H1 (cell line): ENCODE results near the gene SHPK. TPM values are rescaled to one million over a fixed set of nuclear protein-coding genes. Genes with fewer than 3 reads are reported as not detected.

Experiments
- CTCF ChIA-PET: fragments of 300-600 bp; sonication (Branson Sonifier 250); formaldehyde crosslinking; loops from one replicate; lab custom pipeline; 2021; ENCODE audit not compliant: partially characterized antibody; lab: Charles Lee
- POLR2A ChIA-PET: fragments of 300-600 bp; sonication (Branson Sonifier 250); formaldehyde crosslinking; loops from one replicate; lab custom pipeline; 2021; ENCODE audit warnings: inconsistent platforms; ENCODE audit not compliant: partially characterized antibody; lab: Charles Lee
- DNase-seq, 2 experiments: peaks; one replicate each; pipeline versions ENCODE4 v3.0.0 to v3.0.0-alpha.2; 2010 to 2022; ENCODE audit warnings: low spot score in 2 of 2, low read depth in 1 of 2, mixed read lengths in 1 of 2
- FAIRE-seq: peaks from 2 replicates; lab custom pipeline; 2011; peaks lifted over from hg19 to GRCh38; lab: Jason Lieb, UNC
- H2AFZ ChIP-seq: 2 replicates; pipeline ENCODE4 v1.8.1; 2012; ENCODE audit warnings: low read length, inconsistent platforms
- H2AK5ac ChIP-seq: 2 replicates; pipeline ENCODE4 v1.6.1; 2013; ENCODE audit warnings: low read depth, low read length
- H2BK120ac ChIP-seq: replicated peaks from 2 replicates; pipeline ENCODE3; 2013; ENCODE audit warnings: low read depth, low read length, inconsistent platforms
- H2BK12ac ChIP-seq: 2 replicates; pipeline ENCODE4 v1.6.1; 2013; ENCODE audit warnings: low read depth, low read length
- H2BK15ac ChIP-seq: 2 replicates; pipeline ENCODE4 v1.6.1; 2013; ENCODE audit warnings: low read length
- H2BK20ac ChIP-seq: 2 replicates; pipeline ENCODE4 v1.6.1; 2013; ENCODE audit warnings: low read length
- H2BK5ac ChIP-seq: 2 replicates; pipeline ENCODE4 v1.6.1; 2013; ENCODE audit warnings: low read depth, low read length
- H3K14ac ChIP-seq: 2 replicates; pipeline ENCODE4 v1.6.1; 2013; ENCODE audit warnings: inconsistent platforms; ENCODE audit not compliant: insufficient read length
- H3K18ac ChIP-seq: 2 replicates; pipeline ENCODE4 v1.6.1; 2013; ENCODE audit warnings: low read length; ENCODE audit errors: extremely low read depth
- H3K23ac ChIP-seq: 2 replicates; pipeline ENCODE4 v1.6.1; 2013; ENCODE audit warnings: inconsistent platforms; ENCODE audit not compliant: insufficient read length
- H3K23me2 ChIP-seq: 2 replicates; pipeline ENCODE4 v1.6.1; 2013; ENCODE audit warnings: low read depth, low read length
- H3K27ac ChIP-seq: 2 replicates; pipeline ENCODE4 v1.6.1; 2011; ENCODE audit warnings: low read depth, low read length, inconsistent platforms
- H3K27me3 ChIP-seq, 4 experiments: replicated peaks in 1 of 4; 1 replicate in 1 of 4; 2 replicates in 3 of 4; pipeline versions ENCODE4 v1.6.1 to v1.8.1; 2011 to 2013; ENCODE audit warnings: low read length in 3 of 4, mild to moderate bottlenecking in 3 of 4, inconsistent platforms in 2 of 4, mixed read lengths in 2 of 4, moderate library complexity in 1 of 4; ENCODE audit not compliant: control insufficient read depth in 3 of 4, insufficient read depth in 3 of 4; ENCODE audit errors: extremely low read depth in 1 of 4
- H3K36me3 ChIP-seq, 4 experiments: 2 replicates each; pipeline versions ENCODE4 v1.6.1 to v1.8.1; 2011 to 2013; ENCODE audit warnings: mild to moderate bottlenecking in 4 of 4, low read length in 3 of 4, moderate library complexity in 2 of 4, control low read depth in 1 of 4, inconsistent platforms in 1 of 4; ENCODE audit not compliant: insufficient read depth in 4 of 4, control insufficient read depth in 2 of 4
- H3K4ac ChIP-seq: replicated peaks from 2 replicates; pipeline ENCODE3; 2013; ENCODE audit warnings: low read length, low read depth, mixed read lengths, inconsistent platforms; ENCODE audit not compliant: insufficient read length
- H3K4me1 ChIP-seq, 4 experiments: replicated peaks in 1 of 4; 1 replicate in 1 of 4; 2 replicates in 3 of 4; pipeline versions ENCODE4 v1.6.1 to v1.8.1; 2011 to 2013; ENCODE audit warnings: low read length in 3 of 4, inconsistent platforms in 2 of 4, mixed read lengths in 1 of 4; ENCODE audit not compliant: insufficient read depth in 4 of 4, control insufficient read depth in 3 of 4
- H3K4me2 ChIP-seq, 2 experiments: 2 replicates each; pipeline versions ENCODE4 v1.6.1 to v1.8.1; 2011 to 2013; ENCODE audit warnings: low read depth in 2 of 2, low read length in 2 of 2, control low read depth in 1 of 2, inconsistent platforms in 1 of 2, mild to moderate bottlenecking in 1 of 2; ENCODE audit not compliant: insufficient read depth in 1 of 2
- H3K4me3 ChIP-seq, 4 experiments: fragments of 200-600, 300-600 bp in 1 of 4; sonication (generic), shearing (Covaris generic), sonication (Bioruptor Twin) in 1 of 4; 2 replicates each; pipeline versions ENCODE4 v1.5.1 to v1.8.1; 2011 to 2016; ENCODE audit warnings: low read length in 4 of 4, low read depth in 3 of 4, control low read depth in 2 of 4, inconsistent platforms in 2 of 4, mild to moderate bottlenecking in 2 of 4, mixed read lengths in 1 of 4, moderate library complexity in 1 of 4; ENCODE audit not compliant: insufficient read depth in 2 of 4; ENCODE audit errors: extremely low read depth in 1 of 4
- H3K56ac ChIP-seq: replicated peaks from 2 replicates; pipeline ENCODE3; 2013; ENCODE audit warnings: low read depth, mild to moderate bottlenecking, mixed read lengths, low read length, inconsistent platforms; ENCODE audit not compliant: insufficient read length
- H3K79me1 ChIP-seq: 2 replicates; pipeline ENCODE4 v1.6.1; 2013; ENCODE audit warnings: low read depth, low read length, control low read depth
- H3K79me2 ChIP-seq, 2 experiments: 2 replicates each; pipeline versions ENCODE4 v1.6.1 to v1.8.1; 2012 to 2013; ENCODE audit warnings: low read length in 2 of 2, mild to moderate bottlenecking in 2 of 2, inconsistent platforms in 1 of 2; ENCODE audit not compliant: insufficient read depth in 2 of 2, control insufficient read depth in 1 of 2
- H3K9ac ChIP-seq, 4 experiments: replicated peaks in 1 of 4; 1 replicate in 1 of 4; 2 replicates in 3 of 4; pipeline versions ENCODE4 v1.6.1 to v1.8.1; 2011 to 2013; ENCODE audit warnings: low read depth in 3 of 4, low read length in 3 of 4, control low read depth in 2 of 4, mild to moderate bottlenecking in 2 of 4, moderate library complexity in 2 of 4, inconsistent platforms in 1 of 4; ENCODE audit errors: extremely low read depth in 1 of 4
- H3K9me3 ChIP-seq, 2 experiments: 2 replicates each; pipeline versions ENCODE4 v1.6.1 to v1.8.1; 2012 to 2013; ENCODE audit warnings: mild to moderate bottlenecking in 2 of 2, moderate library complexity in 2 of 2, control low read depth in 1 of 2, inconsistent platforms in 1 of 2, low read depth in 1 of 2, low read length in 1 of 2, mixed read lengths in 1 of 2; ENCODE audit not compliant: insufficient read depth in 2 of 2
- H4K20me1 ChIP-seq, 2 experiments: replicated peaks in 1 of 2; 2 replicates each; pipeline versions ENCODE3 to v1.8.1; 2011 to 2013; ENCODE audit warnings: inconsistent platforms in 2 of 2, low read length in 2 of 2, mild to moderate bottlenecking in 1 of 2; ENCODE audit not compliant: insufficient read depth in 2 of 2, control insufficient read depth in 1 of 2
- H4K5ac ChIP-seq: 2 replicates; pipeline ENCODE4 v1.6.1; 2013; ENCODE audit warnings: low read length, low read depth, mixed read lengths, inconsistent platforms; ENCODE audit not compliant: insufficient read length
- H4K8ac ChIP-seq: 2 replicates; pipeline ENCODE4 v1.8.0; 2013; ENCODE audit warnings: mild to moderate bottlenecking, moderate library complexity, low read length, inconsistent platforms; ENCODE audit not compliant: insufficient read depth; ENCODE audit errors: extremely low read depth
- H4K91ac ChIP-seq: replicated peaks from 2 replicates; pipeline ENCODE3; 2013; ENCODE audit warnings: low read length, mixed read lengths, inconsistent platforms; ENCODE audit not compliant: insufficient read length
- BACH1 ChIP-seq: IDR thresholded peaks from 2 replicates; pipeline ENCODE4 v1.6.1; 2012; ENCODE audit warnings: low read length, improper control_type of control experiment
- BCL11A ChIP-seq, 2 experiments: IDR thresholded peaks; one replicate each; pipeline ENCODE4 v1.6.1; 2011; ENCODE audit warnings: low read depth in 2 of 2, low read length in 2 of 2, mild to moderate bottlenecking in 2 of 2
- CHD2 ChIP-seq: IDR thresholded peaks from 2 replicates; pipeline ENCODE4 v1.6.1; 2012; ENCODE audit warnings: low read length, improper control_type of control experiment
- CREB1 ChIP-seq: IDR thresholded peaks from 2 replicates; pipeline ENCODE4 v1.6.1; 2012; ENCODE audit warnings: inconsistent platforms
- HDAC6 ChIP-seq: IDR thresholded peaks from one replicate; pipeline ENCODE4 v1.7.1; 2012; ENCODE audit warnings: low read depth, mild to moderate bottlenecking, inconsistent platforms, low read length, moderate library complexity
- JUND ChIP-seq: IDR thresholded peaks from 2 replicates; pipeline ENCODE4 v1.6.1; 2011; ENCODE audit warnings: mild to moderate bottlenecking, improper control_type of control experiment, low read length
- MAX ChIP-seq: IDR thresholded peaks from 2 replicates; pipeline ENCODE4 v1.6.1; 2012; ENCODE audit warnings: inconsistent platforms
- POLR2A ChIP-seq, 2 experiments: IDR thresholded peaks; 1 replicate in 1 of 2; 2 replicates in 1 of 2; pipeline ENCODE4 v1.6.1; 2011; ENCODE audit warnings: low read depth in 2 of 2, low read length in 2 of 2, mild to moderate bottlenecking in 2 of 2; ENCODE audit errors: control extremely low read depth in 1 of 2
- SIRT6 ChIP-seq: IDR thresholded peaks from one replicate; pipeline ENCODE4 v1.7.1; 2012; ENCODE audit warnings: low read length, inconsistent platforms
- SP1 ChIP-seq: IDR thresholded peaks from 2 replicates; pipeline ENCODE4 v1.6.1; 2011; ENCODE audit warnings: low read depth, low read length
- SUZ12 ChIP-seq: fragments of 200-600 bp; sonication (generic); IDR thresholded peaks from 2 replicates; pipeline ENCODE4 v1.6.1; 2012; ENCODE audit warnings: mild to moderate bottlenecking, inconsistent platforms, low read length, moderate library complexity, mixed read lengths
- USF2 ChIP-seq: IDR thresholded peaks from 2 replicates; pipeline ENCODE4 v1.6.1; 2011; ENCODE audit warnings: low read length, improper control_type of control experiment
- WGBS, 2 experiments: shearing (Covaris generic) in 1 of 2; methylation state at CpG; one replicate each; pipeline versions ENCODE4 v1.1.6 to v1.1.7; 2013 to 2015; ENCODE audit warnings: low lambda C conversion rate in 2 of 2, mixed read lengths in 2 of 2, inconsistent platforms in 1 of 2, low coverage in 1 of 2, missing lambda C conversion rate in 1 of 2; ENCODE audit not compliant: insufficient replicate concordance in 2 of 2, insufficient coverage in 1 of 2, insufficient read length in 1 of 2; ENCODE audit errors: extremely low coverage in 1 of 2, missing lambda C conversion rate in 1 of 2; 5-methylcytosine and 5-hydroxymethylcytosine counted together
- polyA plus RNA-seq, 7 experiments: library from polyadenylated mRNA; depleted of rRNA in 3 of 7; stranded (reverse) in 5 of 7; unstranded in 2 of 7; fragments of >200 nt in 5 of 7; fragments of 200-250 nt in 2 of 7; gene quantifications; 1 replicate in 5 of 7; 2 replicates in 1 of 7; 4 replicates in 1 of 7; pipeline versions ENCODE4 v1.2.1 to v1.2.3, GENCODE V29; 2011 to 2013; ENCODE audit warnings: missing spikeins in 2 of 7, mixed read lengths in 2 of 7
- total RNA-seq: library from RNA; stranded (reverse); fragmentation: NEBNext Ultra II Directional; extraction: Animal tissue kit (Norgen Biotek cat#: 25700); gene quantifications from 2 replicates; pipeline ENCODE4 v1.2.1, GENCODE V29; 2021

SHPK gene
- total and polyA plus RNA-seq, 2 of the 8 experiments (the other 6 are each of a cell fraction or from before 2014, with no cell fraction given), result 28.6 to 36.7 TPM

- Histone ChIP-seq H2BK12ac (no peak overlapping the region), H3K4me1 (peaks cover 0 to 2% (median 0%) of the 10 kb centered on the region in 4 experiments; a peak in 2 of 7 replicates), H2BK5ac (no peak overlapping the region), H3K79me2 (no peaks in the 10 kb centered on the region), H3K9me3 (no peaks in the 10 kb centered on the region), H2BK15ac (no peak overlapping the region), H3K4ac (no peak overlapping the region), H3K79me1 (no peaks in the 10 kb centered on the region), H3K23me2 (no peaks in the 10 kb centered on the region), H3K14ac (no peak overlapping the region)
- no peak for FAIRE-seq
- 90% methylated on average over 20 of the region's 20 CpGs; no CpG with 5 or more reads in 1 of the 2 experiments for WGBS, 2 experiments
- CTCF ChIA-PET, result interaction anchor here (1.0 to 4.2 kb wide), 6 partner anchors 12 to 108 kb away, joined by 3 to 29 read pairs (median 5); partner anchors contain the start of gene HASPIN
- TF ChIP-seq CHD2 (no peak), POLR2A (IDR thresholded peaks at IDR 0.05; ENCODE audit: control extremely low read depth in 1 of 2, low read depth in 2 of 2, low read length in 2 of 2) (no peak), USF2 (no peak), BCL11A (IDR thresholded peaks at IDR 0.05; ENCODE audit: low read depth in 2 of 2, low read length in 2 of 2) (no peak), JUND (no peak), SP1 (no peak), SIRT6 (no peak), SUZ12 (no peak), BACH1 (no peak), CREB1 (no peak), HDAC6 (no peak), MAX (no peak)
- TF ChIP-seq, all 59 proteins: peak for 0
- no peak overlapping the region for H3K27ac ChIP-seq
- no peak overlapping the region for H3K18ac ChIP-seq
- H4K20me1 ChIP-seq, result peaks cover 0 to 3% of the 10 kb centered on the region in 2 experiments
- no peak overlapping the region for H2BK120ac ChIP-seq
- H3K23ac ChIP-seq, result no peak overlapping the region
- no peak for DNase-seq
- H3K9ac ChIP-seq, result no peak overlapping the region
- no peak overlapping the region for H2AK5ac ChIP-seq
- H4K8ac ChIP-seq, result no peak overlapping the region; the same call in 1 of the 2 replicates
- no peak overlapping the region for H3K56ac ChIP-seq
- H3K4me2 ChIP-seq, result no peak overlapping the region
- no peak overlapping the region for H2AFZ ChIP-seq
- H3K27me3 ChIP-seq, result 0 out of 7 replicates have a peak, but pooled peaks cover 0 to 2% (median 0%) of the 10 kb centered on the region in 4 experiments
- no peak overlapping the region for H3K4me3 ChIP-seq
- H3K36me3 ChIP-seq, result no peaks in the 10 kb centered on the region
- no peak overlapping the region for H4K91ac ChIP-seq
- no peak overlapping the region for H4K5ac ChIP-seq
- no peak overlapping the region for H2BK20ac ChIP-seq
- POLR2A ChIA-PET, result interaction anchor here (0.8 to 0.9 kb wide), 2 partner anchors 17 to 19 kb away, joined by 3 read pairs; partner anchors contain the start of gene P2RX5
Measured at GRCh38 chr17:3679531-3680126, 43.6 kb upstream of the SHPK start.
